Measurements from ENCODE around the gene TRIM7.

GRCh38 chr5:181241393-181241975 lies 36.5 kb upstream of the TRIM7 start:
- TF ChIP-seq EZH2 (IDR thresholded peaks at IDR 0.05; ENCODE audit: borderline replicate concordance, insufficient read depth, low read depth, low read length, poor library complexity, severe bottlenecking) (no peak), CTCF (IDR thresholded peaks at IDR 0.05) (no peak)
